HG03432 (cell line): ENCODE measurements around the gene THRSP.
"Not testable (repeated sequence)": the region's sequence is repeated elsewhere in the genome, so short reads cannot be mapped to it uniquely, and the experiment has no call there.

Experiments
- ATAC-seq: cut with Tn5 transposase; IDR thresholded peaks from one replicate; pipeline ENCODE4 v1.9.1; 2021; ENCODE audit warnings: mild to moderate bottlenecking, moderate library complexity; ENCODE audit not compliant: unreplicated experiment

Gene THRSP

GRCh38 chr11:78063440-78064181, at the start of gene THRSP:
TSS of gene THRSP (plus strand) at chr11:78063861. CDS start at chr11:78063882, 21 bp downstream.
- no peak for ATAC-seq

GRCh38 chr11:78014937-78015520, 48.6 kb upstream of the THRSP start:
- not testable (repeated sequence) for ATAC-seq

- no peak for ATAC-seq
Observed at GRCh38 chr11:78015878-78016277, 47.8 kb upstream of the THRSP start.

- no peak for ATAC-seq
Observed at GRCh38 chr11:78019808-78020207, 43.9 kb upstream of the THRSP start.

GRCh38 chr11:78020246-78020645, 43.4 kb upstream of the THRSP start:
- no peak for ATAC-seq

GRCh38 chr11:78021611-78022010, 42.0 kb upstream of the THRSP start:
- no peak for ATAC-seq

GRCh38 chr11:78022397-78023396, 41.0 kb upstream of the THRSP start, which contains the start of gene KCTD14:
TSS of gene KCTD14 (minus strand) at chr11:78023276. CDS start at chr11:78023249, 27 bp downstream.
- no peak for ATAC-seq

- ATAC-seq, result no peak
Observed at GRCh38 chr11:78023426-78023825, 40.2 kb upstream of the THRSP start.

GRCh38 chr11:78025378-78025777, 38.3 kb upstream of the THRSP start:
- no peak for ATAC-seq

- ATAC-seq, result no peak
Observed at GRCh38 chr11:78027759-78028158, 35.9 kb upstream of the THRSP start.

GRCh38 chr11:78028423-78028822, 35.2 kb upstream of the THRSP start:
- not testable (repeated sequence) for ATAC-seq

GRCh38 chr11:78030429-78031325, 33.0 kb upstream of the THRSP start:
- no peak for ATAC-seq

GRCh38 chr11:78031629-78032028, 32.0 kb upstream of the THRSP start:
- ATAC-seq, result peak; percentile 81

- peak; percentile 11 for ATAC-seq
Observed at GRCh38 chr11:78032090-78032489, 31.6 kb upstream of the THRSP start.

- ATAC-seq, result no peak
Observed at GRCh38 chr11:78033040-78033439, 30.6 kb upstream of the THRSP start.

GRCh38 chr11:78034623-78035022, 29.0 kb upstream of the THRSP start:
- no peak for ATAC-seq

GRCh38 chr11:78036313-78036712, 27.3 kb upstream of the THRSP start:
- no peak for ATAC-seq

- ATAC-seq, result no peak
Observed at GRCh38 chr11:78037056-78037455, 26.6 kb upstream of the THRSP start.

- ATAC-seq, result no peak
Observed at GRCh38 chr11:78037825-78038620, 25.6 kb upstream of the THRSP start.
